ENCODE results near the gene SLC16A8.

- TF ChIP-seq CTCF (IDR thresholded peaks at IDR 0.05) (peak in 1 of 6 experiments; percentile 33), POLR2A (IDR thresholded peaks at IDR 0.05) (no peak)
Observed at GRCh38 chr22:38074181-38075104, 9.5 kb downstream of the SLC16A8 start.
